K562 (cell line): ENCODE data around the gene DLGAP1. TPM values are rescaled to one million over a fixed set of nuclear protein-coding genes. Genes with fewer than 3 reads are reported as not detected.

ENCODE experiments used
- BRD4 ChIP-seq: fragments of 200-600 bp; sonication (generic); IDR thresholded peaks from 2 replicates; pipeline ENCODE4 v1.6.1; 2017; ENCODE audit warnings: inconsistent platforms
- COPS2 ChIP-seq: fragments of 450-650 bp; conservative IDR thresholded peaks from 2 replicates; pipeline ENCODE4 v1.6.1; 2016; ENCODE audit warnings: mild to moderate bottlenecking, moderate library complexity
- E2F8 ChIP-seq: fragments of 450-650 bp; IDR thresholded peaks from 2 replicates; pipeline ENCODE4 v1.7.1; 2018; ENCODE audit warnings: mild to moderate bottlenecking, low read depth; ENCODE audit not compliant: partially characterized antibody
- ERF ChIP-seq: fragments of 450-650 bp; formaldehyde crosslinking; IDR thresholded peaks from 2 replicates; pipeline ENCODE4 v1.4.0; 2020; ENCODE audit warnings: mild to moderate bottlenecking, mixed read lengths
- FOXK1 ChIP-seq: sonication (generic); formaldehyde crosslinking; IDR thresholded peaks from 2 replicates; pipeline ENCODE4 v1.8.0; 2022; ENCODE audit warnings: missing genetic modification reagents, mild to moderate bottlenecking, borderline replicate concordance
- MAZ ChIP-seq, 2 experiments: fragments of 450-650 bp in 1 of 2; sonication (generic) in 1 of 2; formaldehyde crosslinking; IDR thresholded peaks in 1 of 2; conservative IDR thresholded peaks in 1 of 2; 2 replicates each; pipeline versions ENCODE4 v1.4.0 to v1.5.0; 2020; ENCODE audit warnings: mild to moderate bottlenecking in 1 of 2, missing genetic modification reagents in 1 of 2
- NR2C2 ChIP-seq, 2 experiments: fragments of 200-800 bp in 1 of 2; sonication (Bioruptor generic) in 1 of 2; sonication (generic) in 1 of 2; formaldehyde crosslinking in 1 of 2; IDR thresholded peaks; 2 replicates each; pipeline versions ENCODE4 v1.6.1 to v1.8.0; 2016 to 2022; ENCODE audit warnings: mild to moderate bottlenecking in 1 of 2, missing compliant biosample characterization in 1 of 2, missing genetic modification characterization in 1 of 2, missing genetic modification reagents in 1 of 2
- PRDM10 ChIP-seq: fragments of 450-650 bp; IDR thresholded peaks from 2 replicates; pipeline ENCODE4 v1.6.1; 2018; ENCODE audit not compliant: partially characterized antibody
- RBM39 ChIP-seq: fragments of 200-400 bp; formaldehyde crosslinking; optimal IDR thresholded peaks from 2 replicates; pipeline ENCODE3; 2018; ENCODE audit warnings: low read depth, low read length
- RFX5 ChIP-seq: IDR thresholded peaks from 2 replicates; pipeline ENCODE4 v1.6.1; 2011; ENCODE audit warnings: low read depth, mild to moderate bottlenecking, improper control_type of control experiment, low read length
- ZBTB11 ChIP-seq, 3 experiments: fragments of 200-800 bp in 1 of 3; fragments of 250-450 bp in 1 of 3; fragments of 450-650 bp in 1 of 3; sonication (Bioruptor Pico) in 1 of 3; sonication (Bioruptor generic) in 1 of 3; formaldehyde crosslinking in 1 of 3; IDR thresholded peaks; 2 replicates each; pipeline versions ENCODE4 v1.6.1 to v1.8.0; 2016 to 2022; ENCODE audit warnings: mild to moderate bottlenecking in 2 of 3, missing genetic modification characterization in 2 of 3, missing compliant biosample characterization in 1 of 3, moderate library complexity in 1 of 3
- ZBTB34 ChIP-seq: fragments of 250-450 bp; sonication (Bioruptor Pico); IDR thresholded peaks from 2 replicates; pipeline ENCODE4 v1.8.0; 2021; ENCODE audit warnings: mild to moderate bottlenecking, moderate library complexity
- ZNF212 ChIP-seq: fragments of 450-650 bp; formaldehyde crosslinking; IDR thresholded peaks from 2 replicates; pipeline ENCODE4 v1.4.0; 2020; ENCODE audit warnings: mild to moderate bottlenecking
- ZNF324 ChIP-seq: fragments of 250-450 bp; sonication (Bioruptor Pico); IDR thresholded peaks from 2 replicates; pipeline ENCODE4 v1.4.0; 2020; ENCODE audit warnings: mild to moderate bottlenecking
- ZNF77 ChIP-seq: fragments of 250-450 bp; sonication (Bioruptor Pico); IDR thresholded peaks from 2 replicates; pipeline ENCODE4 v1.5.0; 2020
- polyA plus RNA-seq, 8 experiments: library from polyadenylated mRNA; depleted of rRNA in 4 of 8; stranded (reverse) in 5 of 8; unstranded in 3 of 8; fragments of >200 nt; fragmentation: Nextera tagmentation in 2 of 8; fragmentation: Illumina TruSeq in 1 of 8; extraction: Ambion mirVana in 2 of 8; extraction: Trizol in 1 of 8; gene quantifications; 2 replicates each; pipeline versions ENCODE4 v1.2.1 to v1.2.3, GENCODE V29; 2011 to 2014; ENCODE audit warnings: inconsistent platforms in 1 of 8, missing spikeins in 1 of 8
- total RNA-seq, 7 experiments: library from RNA; depleted of rRNA in 6 of 7; stranded (reverse); fragments of >200 nt in 6 of 7; fragmentation: Illumina TruSeq in 2 of 7; extraction: Trizol in 2 of 7; gene quantifications; 2 replicates each; pipeline versions ENCODE4 v1.2.1 to v1.2.3, GENCODE V29; 2011 to 2021; ENCODE audit warnings: low replicate concordance in 1 of 7

Gene DLGAP1
- total and polyA plus RNA-seq, 9 of the 15 experiments (the other 6 are each of a cell fraction or from before 2014, with no cell fraction given), result 0.04 to 0.22 (median 0.08) TPM

GRCh38 chr18:3594760-3595368 is 860.2 kb downstream of the DLGAP1 start (continued):
- TF ChIP-seq E2F8, result no peak
- peak in 1 of 2 experiments; percentile 13; a peak in 2 of 4 replicates for TF ChIP-seq MAZ (CRISPR knock-in tag; conservative IDR thresholded peaks at IDR 0.05 in 1 of 2, IDR thresholded peaks at IDR 0.05 in 1 of 2)
- no peak for TF ChIP-seq ZNF77
- no peak for TF ChIP-seq NR2C2 (CRISPR knock-in tag; IDR thresholded peaks at IDR 0.05)
- TF ChIP-seq NR2C2 (tag; IDR thresholded peaks at IDR 0.05), result no peak
- TF ChIP-seq RBM39, result no peak
- no peak for TF ChIP-seq PRDM10
- no peak for TF ChIP-seq COPS2
- TF ChIP-seq ZBTB34 (CRISPR knock-in tag), result no peak
- TF ChIP-seq ERF, result peak; percentile 46
- peak; percentile 31; the same call in 1 of the 2 replicates for TF ChIP-seq FOXK1 (CRISPR knock-in tag)
- TF ChIP-seq BRD4, result no peak; the same call in none of the 2 replicates
- TF ChIP-seq RFX5, result no peak
- TF ChIP-seq ZNF324 (CRISPR knock-in tag), result no peak
- no peak for TF ChIP-seq ZBTB11 (CRISPR knock-in tag; IDR thresholded peaks at IDR 0.05)
- no peak for TF ChIP-seq ZNF212 (CRISPR knock-in tag)
